K562 (cell line): ENCODE data around the gene NUP50. TPM values are rescaled to one million over a fixed set of nuclear protein-coding genes. Genes with fewer than 3 reads are reported as not detected.
A peak's percentile ranks its signal among the peaks of the same experiment; 100 is the strongest.

Experiments
- CTCFL ChIP-seq: IDR thresholded peaks from 2 replicates; pipeline ENCODE4 v1.6.1; 2011; ENCODE audit warnings: borderline replicate concordance, low read depth, mild to moderate bottlenecking, moderate library complexity, low read length; ENCODE audit not compliant: insufficient read depth, poor library complexity, severe bottlenecking
- FOXJ3 ChIP-seq: sonication (generic); formaldehyde crosslinking; IDR thresholded peaks from 2 replicates; pipeline ENCODE4 v1.4.0; 2020; ENCODE audit warnings: mild to moderate bottlenecking, missing genetic modification reagents
- GABPB2 ChIP-seq: fragments of 250-450 bp; sonication (Bioruptor Pico); conservative IDR thresholded peaks from 2 replicates; pipeline ENCODE4 v1.5.1; 2021; ENCODE audit warnings: mild to moderate bottlenecking
- KDM4B ChIP-seq, 2 experiments: fragments of 450-650 bp in 1 of 2; sonication (generic) in 1 of 2; IDR thresholded peaks; 2 replicates each; pipeline ENCODE4 v1.6.1; 2016 to 2017; ENCODE audit warnings: borderline replicate concordance in 2 of 2, antibody characterized with exemption in 1 of 2, low read depth in 1 of 2, mild to moderate bottlenecking in 1 of 2
- MAFG ChIP-seq: fragments of 450-650 bp; conservative IDR thresholded peaks from 2 replicates; pipeline ENCODE4 v1.6.1; 2016; ENCODE audit warnings: missing genetic modification characterization, missing compliant biosample characterization
- MTA1 ChIP-seq: fragments of 450-650 bp; IDR thresholded peaks from 2 replicates; pipeline ENCODE4 v1.6.1; 2017; ENCODE audit warnings: borderline replicate concordance
- NR2C1 ChIP-seq, 2 experiments: fragments of 450-650 bp; IDR thresholded peaks; 2 replicates each; pipeline ENCODE4 v1.6.1; 2017; ENCODE audit warnings: mild to moderate bottlenecking in 2 of 2, antibody characterized with exemption in 1 of 2, inconsistent platforms in 1 of 2, missing compliant biosample characterization in 1 of 2, missing genetic modification characterization in 1 of 2
- RFX1 ChIP-seq: fragments of 450-650 bp; IDR thresholded peaks from 2 replicates; pipeline ENCODE4 v1.6.1; 2016; ENCODE audit warnings: mild to moderate bottlenecking, moderate library complexity
- SOX6 ChIP-seq: fragments of 450-650 bp; IDR thresholded peaks from 2 replicates; pipeline ENCODE4 v1.6.1; 2014; ENCODE audit warnings: mild to moderate bottlenecking
- SRSF9 ChIP-seq: fragments of 200-400 bp; formaldehyde crosslinking; IDR thresholded peaks from 2 replicates; pipeline ENCODE4 v1.6.1; 2017; ENCODE audit warnings: low read depth, low read length, borderline replicate concordance
- ZC3H11A ChIP-seq: IDR thresholded peaks from 2 replicates; pipeline ENCODE4 v1.6.1; 2012; ENCODE audit warnings: low read depth, low read length, improper control_type of control experiment
- ZNF41 ChIP-seq: fragments of 250-450 bp; sonication (Bioruptor Pico); conservative IDR thresholded peaks from 2 replicates; pipeline ENCODE4 v1.4.0; 2020; ENCODE audit warnings: mild to moderate bottlenecking
- ZNF589 ChIP-seq: fragments of 200-800 bp; sonication (Bioruptor generic); IDR thresholded peaks from 2 replicates; pipeline ENCODE4 v1.6.1; 2016; ENCODE audit warnings: low read depth, missing genetic modification characterization, missing compliant biosample characterization
- ZNF696 ChIP-seq: fragments of 250-450 bp; sonication (Bioruptor Pico); conservative IDR thresholded peaks from 2 replicates; pipeline ENCODE4 v1.4.0; 2020; ENCODE audit warnings: mild to moderate bottlenecking, moderate library complexity
- ZNF707 ChIP-seq: fragments of 250-450 bp; sonication (Bioruptor Pico); conservative IDR thresholded peaks from 2 replicates; pipeline ENCODE4 v1.8.0; 2022; ENCODE audit warnings: inconsistent platforms, mild to moderate bottlenecking, moderate library complexity
- ZZZ3 ChIP-seq: fragments of 450-650 bp; IDR thresholded peaks from 2 replicates; pipeline ENCODE4 v1.6.1; 2016; ENCODE audit warnings: antibody characterized with exemption, mild to moderate bottlenecking, moderate library complexity
- polyA plus RNA-seq, 8 experiments: library from polyadenylated mRNA; depleted of rRNA in 4 of 8; stranded (reverse) in 5 of 8; unstranded in 3 of 8; fragments of >200 nt; fragmentation: Nextera tagmentation in 2 of 8; fragmentation: Illumina TruSeq in 1 of 8; extraction: Ambion mirVana in 2 of 8; extraction: Trizol in 1 of 8; gene quantifications; 2 replicates each; pipeline versions ENCODE4 v1.2.1 to v1.2.3, GENCODE V29; 2011 to 2014; ENCODE audit warnings: inconsistent platforms in 1 of 8, missing spikeins in 1 of 8
- total RNA-seq, 7 experiments: library from RNA; depleted of rRNA in 6 of 7; stranded (reverse); fragments of >200 nt in 6 of 7; fragmentation: Illumina TruSeq in 2 of 7; extraction: Trizol in 2 of 7; gene quantifications; 2 replicates each; pipeline versions ENCODE4 v1.2.1 to v1.2.3, GENCODE V29; 2011 to 2021; ENCODE audit warnings: low replicate concordance in 1 of 7
- TF ChIP-seq, protein P1 (sequence below): fragments of 450-650 bp; IDR thresholded peaks from 2 replicates; pipeline ENCODE4 v1.6.1; 2018; ENCODE audit warnings: mild to moderate bottlenecking, low read depth; ENCODE audit not compliant: partially characterized antibody
- TF ChIP-seq, protein P2 (sequence below): sonication (generic); formaldehyde crosslinking; IDR thresholded peaks from 2 replicates; pipeline ENCODE4 v1.8.1; 2023; ENCODE audit warnings: mild to moderate bottlenecking, missing genetic modification reagents
- TF ChIP-seq, protein P3 (sequence below): fragments of 450-650 bp; IDR thresholded peaks from one replicate; pipeline ENCODE4 v1.6.1; 2018; ENCODE audit warnings: mild to moderate bottlenecking, moderate library complexity; ENCODE audit not compliant: partially characterized antibody
- TF ChIP-seq, protein P4 (sequence below): sonication (generic); formaldehyde crosslinking; IDR thresholded peaks from 2 replicates; pipeline ENCODE4 v1.9.0; 2022; ENCODE audit warnings: mild to moderate bottlenecking, missing genetic modification reagents

NUP50 gene
- total and polyA plus RNA-seq, 9 of the 15 experiments (the other 6 are each of a cell fraction or from before 2014, with no cell fraction given) = 23.8 to 83.7 (median 55.3) TPM

DNA sequence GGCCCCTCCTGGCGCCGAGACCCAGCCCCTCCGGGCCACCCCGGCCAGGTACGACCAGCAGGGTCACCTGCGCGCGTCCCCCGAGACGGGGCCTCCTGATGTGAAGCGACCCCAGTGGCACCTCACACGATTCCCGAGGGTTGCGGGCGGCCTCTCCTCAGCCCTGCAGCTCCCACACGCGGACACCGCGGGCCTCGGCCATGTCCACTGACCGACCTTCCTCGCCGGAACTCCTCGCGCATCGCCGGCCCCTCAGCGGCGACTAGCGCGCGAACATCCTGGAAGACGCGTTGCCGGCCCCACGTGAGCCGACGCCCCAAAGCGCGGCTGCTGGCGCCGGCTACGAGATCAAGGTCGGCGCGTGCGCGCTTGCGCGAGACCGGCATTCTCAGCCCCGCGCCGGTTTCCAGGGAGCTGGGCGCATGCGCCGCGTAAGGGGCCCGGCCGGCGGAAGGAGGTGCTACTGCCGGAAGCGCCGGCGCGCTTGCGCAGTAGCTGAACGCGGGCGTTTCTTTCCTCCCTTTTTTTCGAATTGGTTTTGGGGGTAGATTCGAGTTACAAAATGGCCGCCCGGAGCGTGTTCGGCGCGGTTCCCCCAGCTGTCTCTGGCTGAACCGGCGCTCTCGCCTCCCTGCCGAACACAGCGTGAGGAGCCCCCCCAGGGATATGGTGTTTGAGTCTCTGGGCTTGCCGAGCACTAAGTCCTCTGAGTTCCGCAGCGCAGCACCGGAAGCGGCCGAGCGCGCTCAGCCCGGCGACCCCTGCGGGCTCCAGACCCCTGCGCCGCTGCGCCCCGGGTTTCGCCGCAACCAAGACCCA, at the start of gene NUP50 (continued):
- no peak for TF ChIP-seq NR2C1 (IDR thresholded peaks at IDR 0.05)
- TF ChIP-seq NR2C1 (tag; IDR thresholded peaks at IDR 0.05) = no peak
- TF ChIP-seq KDM4B (IDR thresholded peaks at IDR 0.05; ENCODE audit: borderline replicate concordance in 2 of 2, low read depth in 1 of 2) = no peak
- TF ChIP-seq, protein P1, sequence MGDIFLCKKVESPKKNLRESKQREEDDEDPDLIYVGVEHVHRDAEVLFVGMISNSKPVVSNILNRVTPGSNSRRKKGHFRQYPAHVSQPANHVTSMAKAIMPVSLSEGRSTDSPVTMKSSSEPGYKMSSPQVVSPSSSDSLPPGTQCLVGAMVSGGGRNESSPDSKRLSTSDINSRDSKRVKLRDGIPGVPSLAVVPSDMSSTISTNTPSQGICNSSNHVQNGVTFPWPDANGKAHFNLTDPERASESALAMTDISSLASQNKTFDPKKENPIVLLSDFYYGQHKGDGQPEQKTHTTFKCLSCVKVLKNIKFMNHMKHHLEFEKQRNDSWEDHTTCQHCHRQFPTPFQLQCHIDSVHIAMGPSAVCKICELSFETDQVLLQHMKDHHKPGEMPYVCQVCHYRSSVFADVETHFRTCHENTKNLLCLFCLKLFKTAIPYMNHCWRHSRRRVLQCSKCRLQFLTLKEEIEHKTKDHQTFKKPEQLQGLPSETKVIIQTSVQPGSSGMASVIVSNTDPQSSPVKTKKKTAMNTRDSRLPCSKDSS = no peak
- TF ChIP-seq, protein P2, sequence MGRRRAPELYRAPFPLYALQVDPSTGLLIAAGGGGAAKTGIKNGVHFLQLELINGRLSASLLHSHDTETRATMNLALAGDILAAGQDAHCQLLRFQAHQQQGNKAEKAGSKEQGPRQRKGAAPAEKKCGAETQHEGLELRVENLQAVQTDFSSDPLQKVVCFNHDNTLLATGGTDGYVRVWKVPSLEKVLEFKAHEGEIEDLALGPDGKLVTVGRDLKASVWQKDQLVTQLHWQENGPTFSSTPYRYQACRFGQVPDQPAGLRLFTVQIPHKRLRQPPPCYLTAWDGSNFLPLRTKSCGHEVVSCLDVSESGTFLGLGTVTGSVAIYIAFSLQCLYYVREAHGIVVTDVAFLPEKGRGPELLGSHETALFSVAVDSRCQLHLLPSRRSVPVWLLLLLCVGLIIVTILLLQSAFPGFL (CRISPR knock-in tag) = no peak
- TF ChIP-seq ZNF696 (CRISPR knock-in tag) = no peak
- no peak for TF ChIP-seq FOXJ3 (CRISPR knock-in tag)
- TF ChIP-seq SRSF9 = no peak
- TF ChIP-seq, protein P3, sequence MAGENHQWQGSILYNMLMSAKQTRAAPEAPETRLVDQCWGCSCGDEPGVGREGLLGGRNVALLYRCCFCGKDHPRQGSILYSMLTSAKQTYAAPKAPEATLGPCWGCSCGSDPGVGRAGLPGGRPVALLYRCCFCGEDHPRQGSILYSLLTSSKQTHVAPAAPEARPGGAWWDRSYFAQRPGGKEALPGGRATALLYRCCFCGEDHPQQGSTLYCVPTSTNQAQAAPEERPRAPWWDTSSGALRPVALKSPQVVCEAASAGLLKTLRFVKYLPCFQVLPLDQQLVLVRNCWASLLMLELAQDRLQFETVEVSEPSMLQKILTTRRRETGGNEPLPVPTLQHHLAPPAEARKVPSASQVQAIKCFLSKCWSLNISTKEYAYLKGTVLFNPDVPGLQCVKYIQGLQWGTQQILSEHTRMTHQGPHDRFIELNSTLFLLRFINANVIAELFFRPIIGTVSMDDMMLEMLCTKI = no peak
- TF ChIP-seq ZNF589 = no peak
- TF ChIP-seq GABPB2 = no peak
- TF ChIP-seq ZZZ3 = no peak
- no peak for TF ChIP-seq ZNF41 (CRISPR knock-in tag)
- TF ChIP-seq ZNF707 (CRISPR knock-in tag) = no peak
- TF ChIP-seq SOX6 = no peak
- TF ChIP-seq ZC3H11A = no peak
- no peak for TF ChIP-seq CTCFL
- no peak for TF ChIP-seq MTA1
- peak; percentile 31; the same call in 1 of the 2 replicates for TF ChIP-seq RFX1
- TF ChIP-seq, protein P4, sequence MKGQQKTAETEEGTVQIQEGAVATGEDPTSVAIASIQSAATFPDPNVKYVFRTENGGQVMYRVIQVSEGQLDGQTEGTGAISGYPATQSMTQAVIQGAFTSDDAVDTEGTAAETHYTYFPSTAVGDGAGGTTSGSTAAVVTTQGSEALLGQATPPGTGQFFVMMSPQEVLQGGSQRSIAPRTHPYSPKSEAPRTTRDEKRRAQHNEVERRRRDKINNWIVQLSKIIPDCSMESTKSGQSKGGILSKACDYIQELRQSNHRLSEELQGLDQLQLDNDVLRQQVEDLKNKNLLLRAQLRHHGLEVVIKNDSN (CRISPR knock-in tag) = peak; percentile 78
- TF ChIP-seq MAFG (tag) = no peak
